Upper lobe of right lung (tissue), 1 donor: ENCODE measurements around the gene RASGRF2. TPM values are rescaled to one million over a fixed set of nuclear protein-coding genes. Genes with fewer than 3 reads are reported as not detected.

ENCODE experiments used
- ATAC-seq: fragments of 200-7000 bp; cut with Tn5 transposase; one replicate; pipeline ENCODE4 v1.9.1; 2020; ENCODE audit warnings: mild to moderate bottlenecking, moderate library complexity
- DNase-seq: peaks from one replicate; pipeline ENCODE4 v3.0.0-alpha.2; 2020
- H3K27ac ChIP-seq: fragments of 200-600 bp; one replicate; pipeline ENCODE4 v1.8.0; 2022
- H3K27me3 ChIP-seq: fragments of 200-600 bp; one replicate; pipeline ENCODE4 v1.8.0; 2022; ENCODE audit warnings: mild to moderate bottlenecking
- H3K36me3 ChIP-seq: fragments of 200-600 bp; one replicate; pipeline ENCODE4 v1.8.0; 2022
- H3K4me1 ChIP-seq: fragments of 200-600 bp; one replicate; pipeline ENCODE4 v1.8.0; 2022
- H3K4me3 ChIP-seq: fragments of 200-600 bp; one replicate; pipeline ENCODE4 v1.8.0; 2022; ENCODE audit warnings: mild to moderate bottlenecking
- H3K9me3 ChIP-seq: fragments of 200-600 bp; one replicate; pipeline ENCODE4 v1.8.0; 2022
- CTCF ChIP-seq: fragments of 200-600 bp; IDR thresholded peaks from one replicate; pipeline ENCODE4 v1.8.0; 2022; ENCODE audit warnings: antibody characterized with exemption
- intact Hi-C: fragments of 100-400 bp; cut with DNase I; formaldehyde crosslinking; loops from one replicate; pipeline ENCODE4 v1.11.0; 2022
- total RNA-seq: library from RNA; stranded (reverse); fragmentation: NEBNext Ultra II Directional; extraction: Animal tissue kit (Norgen Biotek cat#: 25700); gene quantifications from one replicate; pipeline ENCODE4 v1.2.1, GENCODE V29; 2021
- donor health status: DM: no; HTN: yes; CAD: no; lungs with severe emphysema.

The RASGRF2 gene
- total RNA-seq, 1 donor from 2014 or later = 5.4 TPM

DNA sequence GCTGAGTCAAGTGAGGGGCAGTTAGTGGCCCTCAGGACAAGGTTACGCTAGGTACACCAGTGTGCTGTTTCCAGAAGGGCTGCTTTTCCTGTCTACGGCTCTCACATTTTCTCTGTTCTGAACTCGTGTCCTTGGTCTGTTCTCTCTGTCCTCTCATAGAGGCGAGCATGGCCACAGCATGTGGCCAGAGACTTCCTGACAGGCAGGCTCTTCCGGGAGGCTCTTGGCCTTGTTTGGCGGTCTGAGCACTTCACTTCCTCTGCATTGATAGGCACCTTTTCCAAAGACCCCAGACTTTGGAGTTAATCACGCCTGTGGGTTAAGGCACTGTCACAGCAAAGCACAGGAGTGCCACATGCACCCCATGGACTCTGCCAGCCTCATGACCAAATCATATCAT, 274.1 kb downstream of the RASGRF2 start:
- H3K4me1 ChIP-seq = peaks cover 7% of the 10 kb centered on the region
- DNase-seq (no peak), ATAC-seq (no peak)
- H3K9me3 ChIP-seq = no peaks in the 10 kb centered on the region
- H3K4me3 ChIP-seq = no peak overlapping the region
- H3K27ac ChIP-seq = no peak overlapping the region
- no peaks in the 10 kb centered on the region for H3K27me3 ChIP-seq
- no peak for TF ChIP-seq CTCF
- H3K36me3 ChIP-seq = no peaks in the 10 kb centered on the region
- intact Hi-C loops = no loop called here

GRCh38 chr5:81234801-81235200, 274.6 kb downstream of the RASGRF2 start:
- Histone ChIP-seq H3K27ac (no peak overlapping the region), H3K4me3 (no peak overlapping the region)

GRCh38 chr5:81235287-81236072, 275.3 kb downstream of the RASGRF2 start:
- Histone ChIP-seq H3K36me3 (no peaks in the 10 kb centered on the region), H3K27ac (no peak overlapping the region), H3K27me3 (no peaks in the 10 kb centered on the region), H3K4me1 (peaks cover 7% of the 10 kb centered on the region), H3K4me3 (no peak overlapping the region), H3K9me3 (no peaks in the 10 kb centered on the region)
- no peak for TF ChIP-seq CTCF
- intact Hi-C loops = no loop called here
- DNase-seq (no peak), ATAC-seq (no peak)

More at GRCh38 chr5:81234801-81235200, 274.6 kb downstream of the RASGRF2 start:
- no peak for ATAC-seq
- intact Hi-C loops = no loop called here
- Histone ChIP-seq H3K9me3 (no peaks in the 10 kb centered on the region), H3K4me1 (peaks cover 7% of the 10 kb centered on the region), H3K36me3 (no peaks in the 10 kb centered on the region), H3K27me3 (no peaks in the 10 kb centered on the region)
- no peak for DNase-seq
- no peak for TF ChIP-seq CTCF

GRCh38 chr5:81238460-81238859, 278.3 kb downstream of the RASGRF2 start:
- intact Hi-C loops = no loop called here
- H3K4me1 ChIP-seq = peaks cover 7% of the 10 kb centered on the region
- no peak for ATAC-seq
- no peaks in the 10 kb centered on the region for H3K36me3 ChIP-seq
- no peak for DNase-seq
- H3K4me3 ChIP-seq = no peak overlapping the region
- no peaks in the 10 kb centered on the region for H3K9me3 ChIP-seq
- H3K27ac ChIP-seq = no peak overlapping the region
- no peaks in the 10 kb centered on the region for H3K27me3 ChIP-seq
- no peak for TF ChIP-seq CTCF

- Histone ChIP-seq H3K36me3 (no peaks in the 10 kb centered on the region), H3K4me1 (peaks cover 7% of the 10 kb centered on the region), H3K4me3 (no peak overlapping the region), H3K27me3 (no peaks in the 10 kb centered on the region), H3K27ac (no peak overlapping the region), H3K9me3 (no peaks in the 10 kb centered on the region)
- ATAC-seq (no peak), DNase-seq (no peak)
- TF ChIP-seq CTCF = no peak
- intact Hi-C loops = no loop called here
Measured at GRCh38 chr5:81239613-81240012, 279.4 kb downstream of the RASGRF2 start.
